ENCODE measurements around the gene NAA10.

The NAA10 gene

GRCh38 chrX:153939573-153939972 lies 4.7 kb upstream of the NAA10 start:
- DNase-seq (ENCODE audit: low spot score): no peak
- no peak overlapping the region for H3K4me3 ChIP-seq
- no peak for TF ChIP-seq CTCF (IDR thresholded peaks at IDR 0.05)
- H3K27ac ChIP-seq: no peak overlapping the region

GRCh38 chrX:153938226-153938786 lies 3.5 kb upstream of the NAA10 start:
- H3K4me3 ChIP-seq: no peak overlapping the region
- DNase-seq (ENCODE audit: low spot score): no peak
- TF ChIP-seq CTCF (IDR thresholded peaks at IDR 0.05): no peak
- H3K27ac ChIP-seq: no peak overlapping the region

GRCh38 chrX:153937056-153937455 lies 2.2 kb upstream of the NAA10 start:
- no peak for DNase-seq (ENCODE audit: low spot score)
- no peak for TF ChIP-seq CTCF (IDR thresholded peaks at IDR 0.05)
- no peak overlapping the region for H3K4me3 ChIP-seq
- H3K27ac ChIP-seq: no peak overlapping the region

GRCh38 chrX:153935326-153935851 lies 552 bp upstream of the NAA10 start:
- Histone ChIP-seq H3K27ac (peak overlapping the region in 1 of 2 donors; percentile 83), H3K4me3 (peak overlapping the region; percentile 99)
- no peak for DNase-seq (ENCODE audit: low spot score)
- TF ChIP-seq CTCF (IDR thresholded peaks at IDR 0.05): no peak

GRCh38 chrX:153934148-153934761 lies 582 bp downstream of the NAA10 start:
- TF ChIP-seq CTCF (IDR thresholded peaks at IDR 0.05): no peak
- H3K4me3 ChIP-seq: peak overlapping the region; percentile 99
- no peak for DNase-seq (ENCODE audit: low spot score)
- H3K27ac ChIP-seq: peak overlapping the region in 1 of 2 donors; percentile 83

- no peak for TF ChIP-seq CTCF (IDR thresholded peaks at IDR 0.05)
- Histone ChIP-seq H3K4me3 (peak overlapping the region; percentile 99), H3K27ac (no peak overlapping the region)
- DNase-seq (ENCODE audit: low spot score): no peak
Measured at GRCh38 chrX:153933748-153934147, 1.1 kb downstream of the NAA10 start.
